ENCODE measurements around the gene POU3F3. TPM values are rescaled to one million over a fixed set of nuclear protein-coding genes. Genes with fewer than 3 reads are reported as not detected.

POU3F3 gene
- total RNA-seq, 1 experiment from 2014 or later: 0.36 TPM

GRCh38 chr2:104864280-104865095 is 10.6 kb downstream of the POU3F3 start:
- intact Hi-C loops (cut with micrococcal nuclease; ENCODE audit: unreplicated experiment): no loop called here
- DNase-seq (ENCODE audit: low read depth, low spot score) (no peak), ATAC-seq (no peak)
- ChIA-PET CTCF (no interaction called here), POLR2A (no interaction called here)
- no peaks in the 10 kb centered on the region for H3K36me3 ChIP-seq (ENCODE audit: control insufficient read depth, insufficient read depth, low read length)
- no peak overlapping the region for H3K27ac ChIP-seq (ENCODE audit: low read length)
- no peaks in the 10 kb centered on the region for H3K9me3 ChIP-seq (ENCODE audit: control insufficient read depth, insufficient read depth, low read depth, low read length)
- H3K4me1 ChIP-seq (ENCODE audit: control insufficient read depth, insufficient read depth, low read length): no peaks in the 10 kb centered on the region; the same call in 1 of the 2 replicates
- peaks cover 21% of the 10 kb centered on the region for H3K27me3 ChIP-seq (ENCODE audit: control insufficient read depth, insufficient read depth, low read length)
- no TSS peak for BruUV-seq (replicated peaks)
- no peak overlapping the region for H3K4me3 ChIP-seq (ENCODE audit: low read depth in 2 of 2, low read length in 2 of 2)
- TF ChIP-seq REST (IDR thresholded peaks at IDR 0.05; ENCODE audit: insufficient read depth in 1 of 2, low read depth in 2 of 2, low read length in 1 of 2) (no peak), SIN3A (IDR thresholded peaks at IDR 0.05; ENCODE audit: borderline replicate concordance, insufficient read depth, low read depth, low read length) (no peak)
- in situ Hi-C loops (cut with HindIII; ENCODE audit: low pct_unique_long_range_greater_than_20kb, low sequenced_read_pairs): no loop called here

GRCh38 chr2:104865096-104865470 is 11.2 kb downstream of the POU3F3 start:
- DNase-seq (ENCODE audit: low read depth, low spot score): no peak
- Histone ChIP-seq H3K27me3 (ENCODE audit: control insufficient read depth, insufficient read depth, low read length) (peaks cover 21% of the 10 kb centered on the region), H3K36me3 (ENCODE audit: control insufficient read depth, insufficient read depth, low read length) (no peaks in the 10 kb centered on the region), H3K4me3 (ENCODE audit: low read depth in 2 of 2, low read length in 2 of 2) (no peak overlapping the region), H3K4me1 (ENCODE audit: control insufficient read depth, insufficient read depth, low read length) (no peaks in the 10 kb centered on the region; the same call in 1 of the 2 replicates), H3K27ac (ENCODE audit: low read length) (no peak overlapping the region), H3K9me3 (ENCODE audit: control insufficient read depth, insufficient read depth, low read depth, low read length) (no peaks in the 10 kb centered on the region)
- CTCF ChIA-PET: no interaction called here
- POLR2A ChIA-PET: no interaction called here
- in situ Hi-C loops (cut with HindIII; ENCODE audit: low pct_unique_long_range_greater_than_20kb, low sequenced_read_pairs): no loop called here
- no TSS peak for BruUV-seq (replicated peaks)
- intact Hi-C loops (cut with micrococcal nuclease; ENCODE audit: unreplicated experiment): no loop called here
- TF ChIP-seq SIN3A (IDR thresholded peaks at IDR 0.05; ENCODE audit: borderline replicate concordance, insufficient read depth, low read depth, low read length): no peak
- TF ChIP-seq CTCF (IDR thresholded peaks at IDR 0.05): no peak
- no peak for TF ChIP-seq TCF7L2 (IDR thresholded peaks at IDR 0.05; ENCODE audit: low read depth, low read length)
- TF ChIP-seq POLR2AphosphoS5 (IDR thresholded peaks at IDR 0.05; ENCODE audit: low read depth, low read length): no peak
- TF ChIP-seq REST (IDR thresholded peaks at IDR 0.05; ENCODE audit: insufficient read depth in 1 of 2, low read depth in 2 of 2, low read length in 1 of 2): no peak
- no peak for ATAC-seq

Data from Panc1 (cell line).